H7 (cell line): ENCODE data around the gene DHDDS. TPM values are rescaled to one million over a fixed set of nuclear protein-coding genes. Genes with fewer than 3 reads are reported as not detected.
A peak's percentile ranks its signal among the peaks of the same experiment; 100 is the strongest.
"Not testable (repeated sequence)": the region's sequence is repeated elsewhere in the genome, so short reads cannot be mapped to it uniquely, and the experiment has no call there.

Source experiments
- DNase-seq: peaks from one replicate; pipeline ENCODE4 v3.0.0; 2012
- H3K27me3 ChIP-seq: 2 replicates; pipeline ENCODE4 v1.6.0; 2011; ENCODE audit warnings: mild to moderate bottlenecking, low read length; ENCODE audit not compliant: control insufficient read depth, insufficient read depth
- H3K36me3 ChIP-seq: replicated peaks from 2 replicates; pipeline ENCODE4 v1.5.1; 2011; ENCODE audit warnings: low read length; ENCODE audit not compliant: control insufficient read depth, insufficient read depth
- H3K4me3 ChIP-seq: 2 replicates; pipeline ENCODE4 v1.5.1; 2011; ENCODE audit warnings: low read depth, mild to moderate bottlenecking, control low read depth, low read length, moderate library complexity; ENCODE audit not compliant: insufficient read depth
- total RNA-seq: library from RNA; depleted of rRNA; stranded (reverse); fragments of >200 nt; shearing (Covaris generic); gene quantifications from 2 replicates; pipeline ENCODE4 v1.2.3, GENCODE V29; 2014

The DHDDS gene
- total RNA-seq, 1 experiment from 2014 or later: 60.0 TPM

DNA sequence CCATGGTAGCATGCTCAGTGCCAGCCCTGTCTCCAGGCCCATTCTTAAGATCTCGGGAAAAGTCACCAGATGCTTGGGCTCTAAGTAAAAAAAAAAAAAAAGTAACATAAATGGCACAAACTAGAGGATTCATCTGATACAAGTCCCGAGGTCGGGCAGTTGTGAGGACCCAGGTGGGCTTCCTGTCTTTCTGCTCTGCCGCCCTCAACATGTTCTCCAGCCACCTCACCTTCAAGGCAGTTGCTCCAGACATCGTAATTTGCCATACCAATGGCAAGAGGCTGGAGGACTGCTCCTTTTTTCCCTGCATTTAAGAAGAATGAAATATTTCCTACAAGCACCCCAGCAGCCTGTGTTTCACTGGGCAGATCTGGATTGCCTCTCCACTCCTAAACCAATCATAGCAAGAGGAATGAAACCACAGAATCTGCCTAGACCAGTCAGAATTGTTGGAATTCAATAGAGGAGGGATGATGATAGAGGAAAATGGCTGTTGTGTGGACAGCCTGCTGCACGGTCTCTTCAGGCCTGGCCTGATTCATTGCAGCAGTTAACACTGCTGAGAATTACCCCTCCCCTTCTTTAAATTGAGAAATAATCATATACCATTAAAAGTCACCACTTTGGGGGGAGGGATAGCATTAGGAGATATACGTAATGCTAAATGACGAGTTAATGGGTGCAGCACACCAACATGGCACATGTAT is 45.5 kb downstream of the DHDDS start:
- Histone ChIP-seq H3K36me3 (peaks cover 25% of the 10 kb centered on the region), H3K27me3 (no peaks in the 10 kb centered on the region), H3K4me3 (no peak overlapping the region)
- DNase-seq: no peak

DNA sequence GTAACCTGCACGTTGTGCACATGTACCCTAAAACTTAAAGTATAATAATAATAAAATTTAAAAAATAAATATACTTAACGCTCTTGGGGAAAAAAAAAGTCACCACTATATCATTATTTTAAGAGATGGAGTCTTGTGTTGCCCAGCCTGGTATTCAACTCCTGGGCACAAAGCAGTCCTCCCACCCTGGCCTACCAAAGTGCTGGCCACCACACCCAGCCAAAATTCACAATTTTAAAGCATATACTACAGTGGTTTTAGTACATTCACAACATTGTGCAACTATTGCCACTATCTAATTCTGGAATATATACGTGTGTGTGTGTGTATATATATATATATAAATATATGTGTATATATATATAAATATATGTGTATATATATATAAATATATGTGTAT is 46.0 kb downstream of the DHDDS start:
- H3K4me3 ChIP-seq: no peak overlapping the region
- peaks cover 25% of the 10 kb centered on the region for H3K36me3 ChIP-seq
- no peaks in the 10 kb centered on the region for H3K27me3 ChIP-seq
- no peak for DNase-seq

DNA sequence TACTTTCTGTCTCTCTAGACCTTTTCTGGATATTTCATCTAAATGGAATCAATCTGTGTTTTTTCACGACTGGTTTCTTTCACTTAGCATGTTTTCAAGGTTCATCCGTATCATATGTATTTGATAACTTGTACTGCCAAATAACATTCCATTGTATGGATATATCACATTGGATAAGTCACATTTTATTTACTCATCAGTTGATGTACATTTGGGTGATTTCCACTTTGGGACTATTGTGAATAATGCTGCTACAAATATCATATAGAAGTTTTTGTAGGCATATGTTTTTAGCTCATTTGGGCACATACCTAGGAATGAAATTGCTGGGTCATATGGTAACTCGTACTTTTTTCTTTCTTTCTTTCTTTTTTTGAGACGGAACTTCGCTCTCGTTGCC is 46.9 kb downstream of the DHDDS start:
- Histone ChIP-seq H3K36me3 (peaks cover 19% of the 10 kb centered on the region), H3K4me3 (no peak overlapping the region), H3K27me3 (no peaks in the 10 kb centered on the region)
- DNase-seq: no peak

GRCh38 chr1:26482921-26483320 is 50.8 kb downstream of the DHDDS start:
- no peak for DNase-seq
- H3K36me3 ChIP-seq: no peaks in the 10 kb centered on the region
- no peak overlapping the region for H3K4me3 ChIP-seq
- no peaks in the 10 kb centered on the region for H3K27me3 ChIP-seq

DNA sequence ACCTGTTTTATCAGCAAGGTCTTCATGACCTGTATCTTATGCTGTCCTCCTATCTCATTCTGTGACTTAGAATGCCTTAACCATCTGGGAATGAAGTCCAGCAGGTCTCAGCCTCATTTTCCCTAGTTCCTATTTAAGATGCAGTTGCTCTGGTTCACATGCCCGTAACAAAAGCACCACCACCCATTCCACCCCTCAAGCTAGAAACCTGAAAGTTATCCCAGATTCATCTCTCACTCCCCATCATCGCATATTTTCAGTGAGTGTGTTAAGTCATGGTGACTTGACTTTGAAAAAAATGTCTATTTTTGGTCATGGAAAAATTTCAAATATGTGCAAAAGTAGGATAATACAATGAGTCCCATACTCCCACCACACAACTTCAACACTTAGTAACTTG is 51.9 kb downstream of the DHDDS start:
- DNase-seq: no peak
- no peaks in the 10 kb centered on the region for H3K36me3 ChIP-seq
- no peaks in the 10 kb centered on the region for H3K27me3 ChIP-seq
- H3K4me3 ChIP-seq: no peak overlapping the region

- no peaks in the 10 kb centered on the region for H3K36me3 ChIP-seq
- H3K27me3 ChIP-seq: no peaks in the 10 kb centered on the region
- no peak overlapping the region for H3K4me3 ChIP-seq
- no peak for DNase-seq
These were observed 58.0 kb downstream of the DHDDS start for GRCh38 chr1:26490155-26490554.

- Histone ChIP-seq H3K4me3 (no peak overlapping the region), H3K27me3 (no peaks in the 10 kb centered on the region), H3K36me3 (no peaks in the 10 kb centered on the region)
- DNase-seq: no peak
These were observed 61.1 kb downstream of the DHDDS start for GRCh38 chr1:26493267-26493666.

- no peak for DNase-seq
- Histone ChIP-seq H3K27me3 (no peaks in the 10 kb centered on the region), H3K4me3 (no peak overlapping the region), H3K36me3 (no peaks in the 10 kb centered on the region)
These were observed 61.8 kb downstream of the DHDDS start for GRCh38 chr1:26493938-26494337.

DNA sequence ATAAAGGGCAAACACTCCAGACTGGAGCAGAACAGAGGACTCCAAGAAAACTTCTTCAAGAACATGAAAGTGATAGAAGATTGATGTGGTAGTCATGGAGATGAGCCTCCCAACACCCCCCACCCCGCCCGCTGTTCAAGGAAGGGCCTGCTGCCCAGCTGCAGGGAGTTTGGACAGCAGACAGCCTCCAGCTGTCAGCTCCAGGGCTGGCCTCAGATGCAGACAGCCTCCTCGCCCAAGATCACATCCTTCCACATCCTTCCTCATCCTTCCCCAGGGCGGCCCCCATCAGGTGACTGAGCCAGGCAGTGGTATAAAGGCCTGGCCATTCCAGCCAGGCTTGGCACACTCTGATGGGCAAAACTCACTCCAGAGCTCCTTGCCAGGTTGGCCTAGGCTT is 64.7 kb downstream of the DHDDS start:
- DNase-seq: no peak
- no peaks in the 10 kb centered on the region for H3K36me3 ChIP-seq
- H3K4me3 ChIP-seq: no peak overlapping the region
- H3K27me3 ChIP-seq: 0 out of 2 replicates have a peak, but pooled peaks cover 2% of the 10 kb centered on the region

GRCh38 chr1:26498894-26499293 is 66.8 kb downstream of the DHDDS start:
- H3K4me3 ChIP-seq: no peak overlapping the region
- 0 out of 2 replicates have a peak, but pooled peaks cover 2% of the 10 kb centered on the region for H3K27me3 ChIP-seq
- no peak for DNase-seq
- H3K36me3 ChIP-seq: no peaks in the 10 kb centered on the region

DNA sequence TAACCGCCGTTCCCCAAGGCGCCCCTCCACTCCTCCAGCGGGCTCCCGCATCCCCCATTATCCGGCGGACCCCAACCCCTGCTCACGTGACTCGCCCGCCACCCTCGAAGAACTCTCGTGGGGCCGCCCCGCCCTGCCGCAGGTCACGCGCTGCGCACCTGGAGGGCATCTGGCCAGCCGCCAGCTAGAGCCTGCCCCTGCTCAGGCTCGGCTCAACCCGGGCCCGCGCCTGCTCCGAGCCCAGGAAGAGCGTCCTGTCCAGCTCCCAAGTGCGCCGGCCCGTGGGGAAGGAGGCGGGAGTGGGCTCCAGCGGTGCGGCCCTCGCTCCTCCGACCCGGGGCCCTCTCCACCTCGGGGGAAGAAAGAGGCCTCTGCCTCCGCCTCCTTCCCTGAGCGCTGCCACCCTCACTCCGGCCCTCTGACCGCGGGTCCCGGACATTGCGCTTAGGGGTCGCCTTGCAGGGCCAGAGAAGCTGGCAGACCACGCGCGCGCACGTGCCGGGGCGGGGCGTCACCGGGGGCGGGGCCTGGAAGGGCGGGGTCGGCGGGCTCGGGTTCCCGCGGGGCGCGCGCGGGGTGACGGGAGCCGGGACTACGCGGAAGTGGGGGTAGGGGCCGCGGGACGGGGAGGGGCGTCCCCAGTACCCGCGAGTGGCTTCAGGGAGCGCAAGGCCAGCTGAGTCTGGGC is 68.5 kb downstream of the DHDDS start:
- no peaks in the 10 kb centered on the region for H3K36me3 ChIP-seq
- DNase-seq: peak; percentile 95

GRCh38 chr1:26510711-26511110 is 78.6 kb downstream of the DHDDS start:
- not testable (repeated sequence) for H3K4me3 ChIP-seq, H3K27me3 ChIP-seq, DNase-seq, H3K36me3 ChIP-seq

More for the DNA sequence above, 68.5 kb downstream of the DHDDS start:
- 0 out of 2 replicates have a peak, but pooled peaks cover 2% of the 10 kb centered on the region for H3K27me3 ChIP-seq
- H3K4me3 ChIP-seq: peak overlapping the region; percentile 75

DNA sequence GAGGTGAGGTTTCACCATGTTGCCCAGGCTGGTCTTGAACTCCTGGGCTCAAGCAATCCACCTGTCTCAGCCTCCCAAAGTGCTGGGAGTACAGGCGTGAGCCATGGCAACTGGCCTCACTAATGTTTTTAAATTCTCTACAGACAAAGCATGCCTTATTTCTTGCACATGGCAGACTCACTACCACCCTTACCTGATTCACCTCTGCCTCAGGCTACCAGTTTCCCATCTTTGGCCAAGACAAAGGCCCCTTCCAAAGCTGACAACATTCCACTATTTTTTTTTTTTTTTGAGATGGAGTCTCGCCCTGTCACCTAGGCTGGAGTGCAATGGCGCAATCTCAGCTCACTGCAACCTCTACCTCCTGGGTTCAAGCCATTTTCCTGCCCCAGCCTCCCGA is 83.7 kb downstream of the DHDDS start:
- DNase-seq, H3K36me3 ChIP-seq, H3K27me3 ChIP-seq, H3K4me3 ChIP-seq: not testable (repeated sequence)

DNA sequence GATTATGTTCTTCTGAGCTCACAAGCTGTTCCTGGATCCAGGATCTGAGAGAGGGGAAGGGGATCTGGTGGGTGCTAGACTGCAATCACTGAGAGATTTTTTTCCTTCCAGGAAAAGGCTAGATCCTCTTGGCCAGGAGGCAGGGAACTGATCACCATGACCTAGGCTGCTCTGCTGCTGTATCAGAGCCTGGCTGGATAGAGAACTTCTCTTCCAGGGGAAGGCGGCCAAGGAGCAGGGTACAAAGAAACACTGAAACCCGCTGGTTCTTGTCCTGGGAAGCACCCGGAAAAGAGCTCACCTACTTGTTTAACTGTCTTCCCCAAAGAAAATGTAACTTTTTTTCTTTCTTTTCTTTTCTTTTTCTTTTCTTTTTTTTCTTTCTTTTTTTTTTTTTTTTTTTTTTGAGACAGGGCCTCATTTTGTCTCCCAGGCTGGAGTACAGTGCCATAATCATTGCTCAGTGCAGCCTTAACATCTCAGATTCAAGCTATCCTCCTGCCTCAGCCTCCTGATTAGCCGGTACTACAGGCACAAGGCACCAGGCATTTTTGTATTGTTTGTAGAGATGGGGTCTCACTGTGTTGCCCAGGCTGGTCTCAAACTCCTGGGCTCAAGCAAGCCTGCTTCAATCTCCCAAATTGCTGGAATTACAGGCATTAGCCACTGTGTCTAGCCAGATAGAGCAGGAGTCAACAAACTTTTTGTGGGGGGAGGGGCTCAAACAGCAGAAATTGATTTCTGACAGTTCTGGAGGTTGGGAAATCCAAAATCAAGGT is 85.1 kb downstream of the DHDDS start:
- no peaks in the 10 kb centered on the region for H3K36me3 ChIP-seq
- no peak for DNase-seq
- no peak overlapping the region for H3K4me3 ChIP-seq

GRCh38 chr1:26517766-26518049 is 85.6 kb downstream of the DHDDS start:
- Histone ChIP-seq H3K4me3 (no peak overlapping the region), H3K27me3 (no peaks in the 10 kb centered on the region; the same call in 1 of the 2 replicates), H3K36me3 (no peaks in the 10 kb centered on the region)
- DNase-seq: no peak

More for the DNA sequence above, 85.1 kb downstream of the DHDDS start:
- H3K27me3 ChIP-seq: no peaks in the 10 kb centered on the region; the same call in 1 of the 2 replicates
